ENCODE results near the gene DKC1. TPM values are rescaled to one million over a fixed set of nuclear protein-coding genes. Genes with fewer than 3 reads are reported as not detected.

Gene DKC1
- total and polyA plus RNA-seq, 2 experiments from 2014 or later = 27.8 to 38.9 TPM

- H3K4me2 ChIP-seq = no peak overlapping the region
- no peaks in the 10 kb centered on the region for H3K79me2 ChIP-seq
- no peaks in the 10 kb centered on the region for H3K36me3 ChIP-seq (replicated peaks; ENCODE audit: insufficient read depth, low read depth)
- no peak for DNase-seq (ENCODE audit: low spot score)
- no peak overlapping the region for H2AFZ ChIP-seq
- H3K27me3 ChIP-seq = no peaks in the 10 kb centered on the region
- no peak for TF ChIP-seq EZH2 (IDR thresholded peaks at IDR 0.05; ENCODE audit: borderline replicate concordance)
- no peak for TF ChIP-seq CTCF (IDR thresholded peaks at IDR 0.05; ENCODE audit: poor library complexity)
- no peak for TF ChIP-seq EZH2phosphoT487 (IDR thresholded peaks at IDR 0.05; ENCODE audit: low read depth, severe bottlenecking, unreplicated experiment)
- no peaks in the 10 kb centered on the region for H4K20me1 ChIP-seq (ENCODE audit: insufficient read depth, poor library complexity, severe bottlenecking)
- 62% methylated on average over 1 of the region's 1 CpG for WGBS (ENCODE audit: low lambda C conversion rate, missing lambda C conversion rate)
- no peaks in the 10 kb centered on the region for H3K9me2 ChIP-seq (replicated peaks; ENCODE audit: insufficient read depth)
- no peak overlapping the region for H3K4me3 ChIP-seq
- H3K9me3 ChIP-seq (ENCODE audit: low read depth) = no peaks in the 10 kb centered on the region
- peak overlapping the region; percentile 64 for H3K27ac ChIP-seq
- H3K4me1 ChIP-seq (ENCODE audit: insufficient read depth) = peaks cover 14% of the 10 kb centered on the region
Observed at GRCh38 chrX:154727418-154727817, 35.2 kb upstream of the DKC1 start.

DNA sequence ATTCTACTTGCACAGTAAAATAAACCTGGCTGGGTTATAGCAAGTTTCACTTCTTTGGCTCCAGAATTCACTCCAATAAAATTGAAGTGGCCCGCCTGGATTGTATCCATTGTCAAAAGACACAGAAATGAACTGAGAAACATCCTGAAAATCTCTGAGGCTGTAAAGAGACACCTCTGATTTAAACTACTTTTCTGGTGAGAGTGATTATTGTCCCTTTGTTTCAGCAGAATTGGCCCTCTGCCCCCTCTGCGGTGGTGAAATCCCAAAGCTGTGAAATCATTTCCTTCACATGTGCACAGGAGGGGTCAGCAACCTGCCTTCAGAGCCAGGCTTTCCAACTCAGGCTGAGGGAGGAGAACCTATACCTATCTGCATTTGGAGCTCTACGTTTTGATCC lies 34.8 kb upstream of the DKC1 start:
- H3K27ac ChIP-seq = peak overlapping the region; percentile 64
- no peaks in the 10 kb centered on the region for H3K9me2 ChIP-seq (replicated peaks; ENCODE audit: insufficient read depth)
- no peaks in the 10 kb centered on the region for H3K9me3 ChIP-seq (ENCODE audit: low read depth)
- no peaks in the 10 kb centered on the region for H3K27me3 ChIP-seq
- no peaks in the 10 kb centered on the region for H3K36me3 ChIP-seq (replicated peaks; ENCODE audit: insufficient read depth, low read depth)
- no peaks in the 10 kb centered on the region for H3K79me2 ChIP-seq
- no peaks in the 10 kb centered on the region for H4K20me1 ChIP-seq (ENCODE audit: insufficient read depth, poor library complexity, severe bottlenecking)
- DNase-seq (ENCODE audit: low spot score) = no peak
- 59% methylated on average over 3 of the region's 3 CpGs for WGBS (ENCODE audit: low lambda C conversion rate, missing lambda C conversion rate)
- no peak for TF ChIP-seq CTCF (IDR thresholded peaks at IDR 0.05; ENCODE audit: poor library complexity)
- TF ChIP-seq EZH2phosphoT487 (IDR thresholded peaks at IDR 0.05; ENCODE audit: low read depth, severe bottlenecking, unreplicated experiment) = no peak
- TF ChIP-seq EZH2 (IDR thresholded peaks at IDR 0.05; ENCODE audit: borderline replicate concordance) = no peak
- H3K4me2 ChIP-seq = no peak overlapping the region
- H3K4me3 ChIP-seq = no peak overlapping the region
- peaks cover 14% of the 10 kb centered on the region for H3K4me1 ChIP-seq (ENCODE audit: insufficient read depth)
- no peak overlapping the region for H2AFZ ChIP-seq

GRCh38 chrX:154728431-154729190 lies 34.1 kb upstream of the DKC1 start:
- peaks cover 14% of the 10 kb centered on the region for H3K4me1 ChIP-seq (ENCODE audit: insufficient read depth)
- H4K20me1 ChIP-seq (ENCODE audit: insufficient read depth, poor library complexity, severe bottlenecking) = no peaks in the 10 kb centered on the region
- no peaks in the 10 kb centered on the region for H3K27me3 ChIP-seq
- no peaks in the 10 kb centered on the region for H3K9me3 ChIP-seq (ENCODE audit: low read depth)
- no peak for TF ChIP-seq EZH2 (IDR thresholded peaks at IDR 0.05; ENCODE audit: borderline replicate concordance)
- no peak for TF ChIP-seq EZH2phosphoT487 (IDR thresholded peaks at IDR 0.05; ENCODE audit: low read depth, severe bottlenecking, unreplicated experiment)
- no peak for TF ChIP-seq CTCF (IDR thresholded peaks at IDR 0.05; ENCODE audit: poor library complexity)
- no peaks in the 10 kb centered on the region for H3K9me2 ChIP-seq (replicated peaks; ENCODE audit: insufficient read depth)
- WGBS (ENCODE audit: low lambda C conversion rate, missing lambda C conversion rate) = 73% methylated on average over 7 of the region's 7 CpGs
- H3K27ac ChIP-seq = peak overlapping the region; percentile 64
- no peaks in the 10 kb centered on the region for H3K79me2 ChIP-seq
- H2AFZ ChIP-seq = no peak overlapping the region
- DNase-seq (ENCODE audit: low spot score) = no peak
- H3K4me3 ChIP-seq = no peak overlapping the region
- no peaks in the 10 kb centered on the region for H3K36me3 ChIP-seq (replicated peaks; ENCODE audit: insufficient read depth, low read depth)
- no peak overlapping the region for H3K4me2 ChIP-seq

Measured in hepatocyte (in vitro differentiated cells).